SK-N-DZ (cell line): ENCODE results near the gene SLC37A2.

Source experiments
- DNase-seq: peaks from one replicate; pipeline ENCODE4 v3.0.0-alpha.2; 2015; ENCODE audit warnings: low spot score

SLC37A2 gene

GRCh38 chr11:125108469-125108868, 45.4 kb downstream of the SLC37A2 start:
- no peak for DNase-seq

- no peak for DNase-seq
Observed at GRCh38 chr11:125110506-125110905, 47.4 kb downstream of the SLC37A2 start.

- DNase-seq, result no peak
Observed at GRCh38 chr11:125111001-125111342, 47.9 kb downstream of the SLC37A2 start.

GRCh38 chr11:125111343-125112207, 48.5 kb downstream of the SLC37A2 start, which contains the start of gene TMEM218:
Gene TMEM218, minus strand, starts transcription at chr11:125111626. Its CDS starts 9,385 bp downstream, at chr11:125102241.
- peak; percentile 95 for DNase-seq

- no peak for DNase-seq
Observed at GRCh38 chr11:125112208-125112604, 49.1 kb downstream of the SLC37A2 start.

GRCh38 chr11:125114518-125114917, 51.4 kb downstream of the SLC37A2 start:
- no peak for DNase-seq

GRCh38 chr11:125117429-125117828, 54.3 kb downstream of the SLC37A2 start:
- no peak for DNase-seq

- no peak for DNase-seq
Observed at GRCh38 chr11:125123194-125123946, 60.3 kb downstream of the SLC37A2 start.

- DNase-seq, result peak; percentile 35
Observed at GRCh38 chr11:125123947-125124617, 61.0 kb downstream of the SLC37A2 start.

- no peak for DNase-seq
Observed at GRCh38 chr11:125124618-125124992, 61.5 kb downstream of the SLC37A2 start.

- DNase-seq, result no peak
Observed at GRCh38 chr11:125128450-125128849, 65.3 kb downstream of the SLC37A2 start.

GRCh38 chr11:125129316-125129993, 66.3 kb downstream of the SLC37A2 start:
- no peak for DNase-seq

- no peak for DNase-seq
Observed at GRCh38 chr11:125132071-125132470, 69.0 kb downstream of the SLC37A2 start.

- DNase-seq, result no peak
Observed at GRCh38 chr11:125132596-125132995, 69.5 kb downstream of the SLC37A2 start.

- DNase-seq, result no peak
Observed at GRCh38 chr11:125136001-125136400, 72.9 kb downstream of the SLC37A2 start.

GRCh38 chr11:125138966-125139365, 75.9 kb downstream of the SLC37A2 start:
- DNase-seq, result no peak

- DNase-seq, result no peak
Observed at GRCh38 chr11:125139778-125140177, 76.7 kb downstream of the SLC37A2 start.
